Ishikawa (cell line): ENCODE data around the gene TBC1D16.

ENCODE experiments used
- MAX ChIP-seq: IDR thresholded peaks from 2 replicates; pipeline ENCODE4 v1.6.1; 2012
- YY1 ChIP-seq: IDR thresholded peaks from 2 replicates; pipeline ENCODE4 v1.6.1; 2012; ENCODE audit warnings: low read depth
- TF ChIP-seq, protein P1 (sequence below): IDR thresholded peaks from 2 replicates; pipeline ENCODE4 v1.6.1; 2012; ENCODE audit warnings: low read depth, mild to moderate bottlenecking

- TF ChIP-seq, protein P1, sequence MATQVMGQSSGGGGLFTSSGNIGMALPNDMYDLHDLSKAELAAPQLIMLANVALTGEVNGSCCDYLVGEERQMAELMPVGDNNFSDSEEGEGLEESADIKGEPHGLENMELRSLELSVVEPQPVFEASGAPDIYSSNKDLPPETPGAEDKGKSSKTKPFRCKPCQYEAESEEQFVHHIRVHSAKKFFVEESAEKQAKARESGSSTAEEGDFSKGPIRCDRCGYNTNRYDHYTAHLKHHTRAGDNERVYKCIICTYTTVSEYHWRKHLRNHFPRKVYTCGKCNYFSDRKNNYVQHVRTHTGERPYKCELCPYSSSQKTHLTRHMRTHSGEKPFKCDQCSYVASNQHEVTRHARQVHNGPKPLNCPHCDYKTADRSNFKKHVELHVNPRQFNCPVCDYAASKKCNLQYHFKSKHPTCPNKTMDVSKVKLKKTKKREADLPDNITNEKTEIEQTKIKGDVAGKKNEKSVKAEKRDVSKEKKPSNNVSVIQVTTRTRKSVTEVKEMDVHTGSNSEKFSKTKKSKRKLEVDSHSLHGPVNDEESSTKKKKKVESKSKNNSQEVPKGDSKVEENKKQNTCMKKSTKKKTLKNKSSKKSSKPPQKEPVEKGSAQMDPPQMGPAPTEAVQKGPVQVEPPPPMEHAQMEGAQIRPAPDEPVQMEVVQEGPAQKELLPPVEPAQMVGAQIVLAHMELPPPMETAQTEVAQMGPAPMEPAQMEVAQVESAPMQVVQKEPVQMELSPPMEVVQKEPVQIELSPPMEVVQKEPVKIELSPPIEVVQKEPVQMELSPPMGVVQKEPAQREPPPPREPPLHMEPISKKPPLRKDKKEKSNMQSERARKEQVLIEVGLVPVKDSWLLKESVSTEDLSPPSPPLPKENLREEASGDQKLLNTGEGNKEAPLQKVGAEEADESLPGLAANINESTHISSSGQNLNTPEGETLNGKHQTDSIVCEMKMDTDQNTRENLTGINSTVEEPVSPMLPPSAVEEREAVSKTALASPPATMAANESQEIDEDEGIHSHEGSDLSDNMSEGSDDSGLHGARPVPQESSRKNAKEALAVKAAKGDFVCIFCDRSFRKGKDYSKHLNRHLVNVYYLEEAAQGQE, result no peak
- TF ChIP-seq YY1, result no peak
- no peak for TF ChIP-seq MAX
Measured at GRCh38 chr17:79922798-79923197, 112.9 kb downstream of the TBC1D16 start.
